ENCODE results near the gene CST7.

The CST7 gene

DNA sequence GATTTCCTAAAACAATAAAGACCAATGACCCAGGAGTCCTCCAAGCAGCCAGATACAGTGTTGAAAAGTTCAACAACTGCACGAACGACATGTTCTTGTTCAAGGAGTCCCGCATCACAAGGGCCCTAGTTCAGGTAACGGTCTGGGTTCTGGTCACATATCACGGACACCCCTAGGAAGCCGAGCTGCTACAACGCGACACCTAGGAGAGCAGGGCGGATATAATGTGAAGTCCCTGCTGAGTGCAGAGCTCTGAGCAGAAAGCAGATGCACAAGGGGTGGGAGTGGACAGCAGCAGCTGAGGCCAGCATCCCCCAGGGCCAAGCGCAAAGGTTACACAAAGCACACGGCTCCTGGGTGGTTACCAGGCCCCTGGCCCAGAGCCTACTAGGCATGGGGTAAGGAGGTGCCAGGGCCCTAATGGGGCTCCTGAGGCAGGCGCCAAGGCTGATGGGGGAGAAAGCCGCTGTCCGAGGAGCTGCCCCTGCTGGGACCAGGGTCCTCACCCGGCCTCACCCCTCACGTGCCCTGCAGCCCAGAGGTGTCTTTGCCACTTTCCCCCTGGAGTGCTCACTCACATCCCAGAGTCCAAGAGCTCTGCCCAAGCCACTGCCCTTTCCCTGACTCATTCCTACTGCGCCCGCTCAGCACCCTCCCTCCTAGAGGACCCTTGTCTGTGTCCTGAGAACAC is 8.4 kb downstream of the CST7 start:
- H3K36me3 ChIP-seq (ENCODE audit: insufficient read depth, low read length): no peaks in the 10 kb centered on the region
- no peak overlapping the region for H3K4me3 ChIP-seq (ENCODE audit: low read depth, low read length)
- H3K4me1 ChIP-seq (ENCODE audit: control insufficient read depth, insufficient read depth, low read length, unreplicated experiment): no peaks in the 10 kb centered on the region
- no peak overlapping the region for H3K27ac ChIP-seq (ENCODE audit: low read depth, low read length)
- no peak overlapping the region for H2AFZ ChIP-seq (ENCODE audit: low read length, unreplicated experiment)
- H3K79me2 ChIP-seq (ENCODE audit: control insufficient read depth, insufficient read depth, low read length, unreplicated experiment): no peaks in the 10 kb centered on the region
- no peaks in the 10 kb centered on the region for H3K27me3 ChIP-seq (ENCODE audit: insufficient read depth, low read length)

DNA sequence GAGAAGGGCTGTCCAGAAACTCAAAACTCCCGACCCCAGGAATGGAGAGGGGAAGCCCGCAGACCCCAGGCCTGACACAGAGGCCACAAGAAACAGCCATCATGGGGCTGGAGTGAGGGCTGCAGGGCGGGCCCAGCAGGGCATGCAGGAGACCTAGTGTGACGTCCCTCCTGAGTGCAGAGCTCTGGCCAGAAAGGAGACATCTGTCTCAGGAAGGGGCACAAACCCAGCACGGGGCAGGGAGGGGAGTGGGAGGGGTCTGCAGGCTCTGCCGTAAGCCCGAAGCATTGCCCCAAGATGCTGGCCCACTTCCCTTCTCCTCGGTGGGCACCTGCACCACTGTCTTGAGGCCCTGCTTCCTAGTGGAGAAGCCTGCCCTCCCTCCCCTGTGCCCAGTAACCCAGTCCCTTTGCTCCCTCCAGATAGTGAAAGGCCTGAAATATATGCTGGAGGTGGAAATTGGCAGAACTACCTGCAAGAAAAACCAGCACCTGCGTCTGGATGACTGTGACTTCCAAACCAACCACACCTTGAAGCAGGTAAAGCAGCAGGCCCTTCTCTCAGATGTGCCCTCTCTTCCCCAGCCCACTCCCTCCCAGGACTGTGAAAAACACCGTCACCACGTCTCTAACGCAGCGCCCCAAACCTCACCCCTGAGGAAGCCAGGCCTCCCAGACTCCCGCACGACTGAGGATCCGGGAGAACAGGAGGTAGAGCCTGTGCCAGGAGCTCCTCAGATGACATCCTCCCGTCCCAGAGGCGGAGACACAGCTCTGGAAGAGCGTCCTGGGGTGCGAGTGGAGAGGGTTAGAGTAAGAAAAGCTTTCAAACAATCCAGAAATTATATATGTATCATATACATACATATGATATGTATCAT is 9.7 kb downstream of the CST7 start:
- no peak overlapping the region for H3K4me3 ChIP-seq (ENCODE audit: low read depth, low read length)
- H3K79me2 ChIP-seq (ENCODE audit: control insufficient read depth, insufficient read depth, low read length, unreplicated experiment): no peaks in the 10 kb centered on the region
- no peaks in the 10 kb centered on the region for H3K36me3 ChIP-seq (ENCODE audit: insufficient read depth, low read length)
- H3K27me3 ChIP-seq (ENCODE audit: insufficient read depth, low read length): no peaks in the 10 kb centered on the region
- H3K4me1 ChIP-seq (ENCODE audit: control insufficient read depth, insufficient read depth, low read length, unreplicated experiment): no peaks in the 10 kb centered on the region
- no peak overlapping the region for H3K27ac ChIP-seq (ENCODE audit: low read depth, low read length)
- no peak overlapping the region for H2AFZ ChIP-seq (ENCODE audit: low read length, unreplicated experiment)

DNA sequence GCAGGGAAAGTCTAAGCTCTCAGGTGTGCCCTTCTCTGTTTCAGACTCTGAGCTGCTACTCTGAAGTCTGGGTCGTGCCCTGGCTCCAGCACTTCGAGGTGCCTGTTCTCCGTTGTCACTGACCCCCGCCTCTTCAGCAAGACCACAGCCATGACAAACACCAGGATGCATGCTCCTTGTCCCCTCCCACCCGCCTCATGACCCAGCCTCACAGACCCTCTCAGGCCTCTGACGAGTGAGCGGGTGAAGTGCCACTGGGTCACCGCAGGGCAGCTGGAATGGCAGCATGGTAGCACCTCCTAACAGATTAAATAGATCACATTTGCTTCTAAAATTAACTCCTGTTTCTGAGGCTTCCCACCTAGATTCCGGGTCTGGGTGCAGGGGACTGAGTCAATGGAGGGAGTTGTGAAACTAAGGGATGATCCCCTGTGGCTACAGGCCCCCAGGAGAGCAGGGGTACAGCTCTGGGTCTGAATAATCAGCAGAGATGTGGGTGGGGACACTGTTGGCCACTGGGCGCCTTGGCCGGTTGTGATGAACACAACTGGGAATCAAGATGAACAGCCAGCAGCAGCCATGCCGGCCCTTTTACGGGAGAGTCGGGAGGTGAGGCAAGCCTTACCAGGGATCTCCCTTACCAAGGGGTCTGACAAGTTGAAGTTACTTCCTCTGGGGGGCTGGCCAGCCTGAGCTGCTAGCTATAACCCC is 10.7 kb downstream of the CST7 start:
- Histone ChIP-seq H3K27ac (ENCODE audit: low read depth, low read length) (no peak overlapping the region), H3K27me3 (ENCODE audit: insufficient read depth, low read length) (no peaks in the 10 kb centered on the region), H2AFZ (ENCODE audit: low read length, unreplicated experiment) (no peak overlapping the region), H3K4me3 (ENCODE audit: low read depth, low read length) (no peak overlapping the region), H3K36me3 (ENCODE audit: insufficient read depth, low read length) (0 out of 2 replicates have a peak, but pooled peaks cover 3% of the 10 kb centered on the region), H3K4me1 (ENCODE audit: control insufficient read depth, insufficient read depth, low read length, unreplicated experiment) (no peaks in the 10 kb centered on the region), H3K79me2 (ENCODE audit: control insufficient read depth, insufficient read depth, low read length, unreplicated experiment) (no peaks in the 10 kb centered on the region)

DNA sequence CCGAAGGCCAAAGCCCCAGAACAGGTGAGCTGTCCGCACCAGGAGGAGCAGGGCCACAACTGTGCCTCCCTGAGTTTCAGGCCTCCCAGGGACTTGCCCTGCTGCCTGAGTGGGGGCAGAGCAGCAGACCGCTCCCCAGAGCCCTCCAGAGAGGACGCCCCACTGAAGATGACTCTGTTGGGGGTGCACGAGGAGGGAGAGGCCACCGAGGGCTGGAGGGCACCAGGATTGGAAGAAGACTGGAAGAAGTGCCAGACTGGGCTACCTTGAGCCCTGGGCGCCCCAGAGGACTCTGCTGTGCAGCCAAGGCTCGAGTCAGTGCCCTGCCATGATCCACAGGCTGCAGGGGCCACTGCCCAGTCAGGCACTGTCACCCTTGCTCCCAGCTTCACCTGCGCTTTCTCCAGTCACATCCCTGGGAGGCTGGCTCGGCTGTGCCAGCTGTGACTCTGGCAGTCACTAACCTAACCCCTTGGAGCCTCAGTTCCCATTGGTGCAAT is 11.3 kb downstream of the CST7 start:
- no peaks in the 10 kb centered on the region for H3K79me2 ChIP-seq (ENCODE audit: control insufficient read depth, insufficient read depth, low read length, unreplicated experiment)
- no peak overlapping the region for H2AFZ ChIP-seq (ENCODE audit: low read length, unreplicated experiment)
- no peak overlapping the region for H3K4me3 ChIP-seq (ENCODE audit: low read depth, low read length)
- H3K27ac ChIP-seq (ENCODE audit: low read depth, low read length): no peak overlapping the region
- H3K4me1 ChIP-seq (ENCODE audit: control insufficient read depth, insufficient read depth, low read length, unreplicated experiment): no peaks in the 10 kb centered on the region
- H3K36me3 ChIP-seq (ENCODE audit: insufficient read depth, low read length): 0 out of 2 replicates have a peak, but pooled peaks cover 3% of the 10 kb centered on the region
- no peaks in the 10 kb centered on the region for H3K27me3 ChIP-seq (ENCODE audit: insufficient read depth, low read length)

DNA sequence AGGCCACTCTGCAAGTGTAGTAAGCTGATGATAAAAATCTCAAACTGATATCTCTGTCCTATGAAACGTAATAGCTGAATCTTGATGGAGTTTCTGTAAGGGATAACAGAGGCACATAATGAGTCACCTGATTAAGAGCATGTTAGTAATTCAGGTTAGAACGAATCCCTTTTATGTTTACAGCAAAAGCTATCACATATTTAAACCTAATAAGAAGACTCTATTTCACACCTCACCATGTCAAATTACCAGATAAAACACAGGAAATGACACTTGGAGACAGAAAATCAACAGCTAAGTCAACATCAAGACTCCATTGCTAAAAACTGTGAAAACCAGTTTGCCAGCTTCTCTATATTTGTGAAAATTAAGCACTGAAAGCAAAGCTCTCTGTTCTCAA is 11.8 kb downstream of the CST7 start:
- Histone ChIP-seq H3K79me2 (ENCODE audit: control insufficient read depth, insufficient read depth, low read length, unreplicated experiment) (no peaks in the 10 kb centered on the region), H2AFZ (ENCODE audit: low read length, unreplicated experiment) (no peak overlapping the region), H3K36me3 (ENCODE audit: insufficient read depth, low read length) (0 out of 2 replicates have a peak, but pooled peaks cover 3% of the 10 kb centered on the region), H3K4me3 (ENCODE audit: low read depth, low read length) (no peak overlapping the region), H3K27ac (ENCODE audit: low read depth, low read length) (no peak overlapping the region), H3K27me3 (ENCODE audit: insufficient read depth, low read length) (no peaks in the 10 kb centered on the region), H3K4me1 (ENCODE audit: control insufficient read depth, insufficient read depth, low read length, unreplicated experiment) (no peaks in the 10 kb centered on the region)

DNA sequence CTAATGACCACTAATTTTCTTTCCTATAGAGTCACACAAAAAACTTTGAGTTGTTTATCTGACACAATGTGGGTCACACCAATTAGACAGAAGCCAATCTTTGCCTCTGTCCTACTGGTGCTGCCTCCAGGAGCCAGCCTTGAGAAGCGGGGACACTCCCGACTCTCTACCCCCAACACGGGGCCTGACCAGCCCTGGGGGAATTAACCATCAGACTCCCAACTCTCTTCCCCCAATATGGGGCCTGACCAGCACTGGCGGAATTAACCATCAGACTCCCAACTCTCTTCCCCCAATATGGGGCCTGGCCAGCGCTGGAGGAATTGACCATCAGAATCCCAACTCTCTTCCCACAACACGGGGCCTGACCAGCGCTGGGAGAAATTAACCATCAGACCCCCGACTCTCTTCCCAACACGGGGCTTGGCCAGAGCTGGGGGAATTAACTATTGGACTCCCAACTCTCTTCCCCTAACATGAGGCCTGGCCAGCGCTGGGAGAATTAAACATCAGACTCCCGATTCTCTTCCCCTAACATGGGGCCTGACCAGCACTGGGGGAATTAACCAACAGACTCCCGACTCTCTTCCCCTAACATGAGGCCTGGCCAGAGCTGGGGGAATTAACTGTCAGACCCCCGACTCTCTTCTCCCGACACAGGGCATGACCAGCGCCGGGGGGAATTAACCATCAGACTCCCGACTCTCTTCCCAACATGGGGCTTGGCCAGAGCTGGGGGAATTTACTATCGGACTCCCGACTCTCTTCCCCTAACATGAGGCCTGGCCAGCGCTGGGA is 12.5 kb downstream of the CST7 start:
- 0 out of 2 replicates have a peak, but pooled peaks cover 3% of the 10 kb centered on the region for H3K36me3 ChIP-seq (ENCODE audit: insufficient read depth, low read length)
- H3K79me2 ChIP-seq (ENCODE audit: control insufficient read depth, insufficient read depth, low read length, unreplicated experiment): no peaks in the 10 kb centered on the region
- H3K27me3 ChIP-seq (ENCODE audit: insufficient read depth, low read length): no peaks in the 10 kb centered on the region
- no peak overlapping the region for H3K27ac ChIP-seq (ENCODE audit: low read depth, low read length)
- no peak overlapping the region for H2AFZ ChIP-seq (ENCODE audit: low read length, unreplicated experiment)
- no peaks in the 10 kb centered on the region for H3K4me1 ChIP-seq (ENCODE audit: control insufficient read depth, insufficient read depth, low read length, unreplicated experiment)
- H3K4me3 ChIP-seq (ENCODE audit: low read depth, low read length): no peak overlapping the region

DNA sequence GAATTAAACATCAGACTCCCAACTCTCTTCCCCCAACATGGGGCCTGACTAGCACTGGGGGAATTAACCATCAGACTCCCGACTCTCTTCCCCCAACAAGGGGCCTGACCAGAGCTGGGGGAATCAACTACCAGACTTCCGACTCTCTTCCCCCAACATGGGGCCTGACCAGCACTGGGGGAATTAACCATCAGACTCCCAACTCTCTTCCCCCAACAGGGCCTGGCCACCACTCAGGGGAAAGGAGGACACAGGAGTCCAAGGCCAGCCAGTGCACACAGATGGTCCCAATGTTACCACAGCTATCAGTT is 13.1 kb downstream of the CST7 start:
- 0 out of 2 replicates have a peak, but pooled peaks cover 3% of the 10 kb centered on the region for H3K36me3 ChIP-seq (ENCODE audit: insufficient read depth, low read length)
- no peak overlapping the region for H3K27ac ChIP-seq (ENCODE audit: low read depth, low read length)

DNA sequence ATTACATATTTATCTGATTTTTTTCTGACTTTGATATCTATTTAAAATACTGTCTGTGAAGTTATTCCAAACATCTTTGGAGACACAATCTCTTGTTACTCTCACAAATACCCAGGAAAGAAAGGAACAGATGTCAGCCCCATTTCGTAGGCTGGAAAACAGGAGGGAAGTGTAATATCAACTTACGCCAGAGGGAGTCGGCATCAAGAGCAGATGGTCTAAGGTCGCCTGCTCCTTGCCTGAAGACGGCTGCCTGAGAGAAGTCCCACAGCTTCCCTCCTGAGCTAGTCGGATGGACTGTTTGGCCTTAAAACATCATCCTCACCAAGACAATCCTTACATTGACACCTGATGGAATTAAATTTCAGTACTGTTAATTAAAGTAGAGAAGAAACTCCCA is 13.4 kb downstream of the CST7 start:
- H2AFZ ChIP-seq (ENCODE audit: low read length, unreplicated experiment): no peak overlapping the region
- no peak overlapping the region for H3K27ac ChIP-seq (ENCODE audit: low read depth, low read length)
- H3K4me3 ChIP-seq (ENCODE audit: low read depth, low read length): no peak overlapping the region
- H3K36me3 ChIP-seq (ENCODE audit: insufficient read depth, low read length): 0 out of 2 replicates have a peak, but pooled peaks cover 3% of the 10 kb centered on the region
- no peaks in the 10 kb centered on the region for H3K79me2 ChIP-seq (ENCODE audit: control insufficient read depth, insufficient read depth, low read length, unreplicated experiment)
- no peaks in the 10 kb centered on the region for H3K27me3 ChIP-seq (ENCODE audit: insufficient read depth, low read length)
- H3K4me1 ChIP-seq (ENCODE audit: control insufficient read depth, insufficient read depth, low read length, unreplicated experiment): no peaks in the 10 kb centered on the region

More for the DNA sequence above, 13.1 kb downstream of the CST7 start:
- no peak overlapping the region for H2AFZ ChIP-seq (ENCODE audit: low read length, unreplicated experiment)
- H3K27me3 ChIP-seq (ENCODE audit: insufficient read depth, low read length): no peaks in the 10 kb centered on the region
- H3K4me1 ChIP-seq (ENCODE audit: control insufficient read depth, insufficient read depth, low read length, unreplicated experiment): no peaks in the 10 kb centered on the region
- H3K79me2 ChIP-seq (ENCODE audit: control insufficient read depth, insufficient read depth, low read length, unreplicated experiment): no peaks in the 10 kb centered on the region
- H3K4me3 ChIP-seq (ENCODE audit: low read depth, low read length): no peak overlapping the region

DNA sequence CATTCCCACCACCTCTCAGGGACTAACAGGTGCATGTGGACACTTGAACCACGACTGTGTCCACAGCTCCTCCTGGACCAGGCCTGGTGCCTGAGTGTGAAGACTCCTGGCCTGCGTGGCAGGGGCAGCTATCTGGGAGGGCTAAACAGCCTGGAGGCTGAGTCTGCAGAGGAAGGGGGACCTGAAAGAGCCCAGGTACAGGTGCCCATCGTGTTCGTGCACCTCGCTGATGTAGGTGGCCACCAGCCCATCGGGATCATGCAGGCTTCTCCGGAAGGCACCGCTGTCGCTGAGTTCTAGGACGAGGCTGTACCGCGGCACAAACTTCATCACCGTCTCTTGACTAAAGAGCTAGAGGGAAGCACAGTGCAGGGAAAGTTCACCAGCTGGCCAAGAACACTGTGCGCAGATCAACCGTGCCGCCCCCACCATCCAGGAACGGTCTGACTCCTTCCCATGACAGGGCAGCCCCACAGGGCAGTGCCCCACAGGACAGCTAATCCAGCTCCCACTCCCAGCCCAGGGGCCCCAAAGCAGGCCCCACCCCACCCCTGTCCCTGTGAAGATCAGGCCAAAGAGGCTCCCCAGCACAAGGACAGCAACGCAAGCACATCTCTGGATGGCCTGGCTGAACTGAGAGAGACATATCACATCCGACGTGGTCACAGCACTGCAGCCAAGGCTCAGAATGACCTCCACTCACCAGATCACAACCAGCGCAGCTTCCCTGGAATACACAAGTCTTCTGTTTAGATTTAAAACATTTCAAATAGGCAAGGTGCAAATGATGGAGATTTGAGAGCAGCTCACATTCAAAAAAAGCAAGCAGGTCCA is 14.8 kb downstream of the CST7 start:
- Histone ChIP-seq H3K27me3 (ENCODE audit: insufficient read depth, low read length) (no peaks in the 10 kb centered on the region), H3K4me1 (ENCODE audit: control insufficient read depth, insufficient read depth, low read length, unreplicated experiment) (no peaks in the 10 kb centered on the region), H3K27ac (ENCODE audit: low read depth, low read length) (no peak overlapping the region), H3K4me3 (ENCODE audit: low read depth, low read length) (no peak overlapping the region), H3K36me3 (ENCODE audit: insufficient read depth, low read length) (0 out of 2 replicates have a peak, but pooled peaks cover 3% of the 10 kb centered on the region), H2AFZ (ENCODE audit: low read length, unreplicated experiment) (no peak overlapping the region), H3K79me2 (ENCODE audit: control insufficient read depth, insufficient read depth, low read length, unreplicated experiment) (no peaks in the 10 kb centered on the region)

Measured in ACC112 (cell line).